Measurements from ENCODE around the gene NUDCD3.

GRCh38 chr7:44497155-44498027 is 6.9 kb upstream of the NUDCD3 start:
- no peak for TF ChIP-seq CTCF (IDR thresholded peaks at IDR 0.05)
- no peak for TF ChIP-seq POLR2A (IDR thresholded peaks at IDR 0.05)

Data from uterus (tissue), 2 donors.